Skin epidermis (tissue), 12 donors: ENCODE results near the gene KRT9.
A peak's percentile ranks its signal among the peaks of the same experiment; 100 is the strongest.
"Not testable (repeated sequence)": the region's sequence is repeated elsewhere in the genome, so short reads cannot be mapped to it uniquely, and the experiment has no call there.

Experiments used
- H3K27ac ChIP-seq, 21 experiments: fragments of 200-600 bp; sonication (generic) in 11 of 21; one replicate each; pipeline ENCODE4 v1.5.0; 2020; ENCODE audit warnings: mild to moderate bottlenecking in 3 of 21, inconsistent platforms in 2 of 21, moderate library complexity in 2 of 21
- H3K4me3 ChIP-seq, 7 experiments: fragments of 200-600 bp; sonication (generic) in 2 of 7; one replicate each; pipeline ENCODE4 v1.5.0; 2020; ENCODE audit warnings: inconsistent platforms in 2 of 7, mild to moderate bottlenecking in 2 of 7, moderate library complexity in 1 of 7

The KRT9 gene, protein sequence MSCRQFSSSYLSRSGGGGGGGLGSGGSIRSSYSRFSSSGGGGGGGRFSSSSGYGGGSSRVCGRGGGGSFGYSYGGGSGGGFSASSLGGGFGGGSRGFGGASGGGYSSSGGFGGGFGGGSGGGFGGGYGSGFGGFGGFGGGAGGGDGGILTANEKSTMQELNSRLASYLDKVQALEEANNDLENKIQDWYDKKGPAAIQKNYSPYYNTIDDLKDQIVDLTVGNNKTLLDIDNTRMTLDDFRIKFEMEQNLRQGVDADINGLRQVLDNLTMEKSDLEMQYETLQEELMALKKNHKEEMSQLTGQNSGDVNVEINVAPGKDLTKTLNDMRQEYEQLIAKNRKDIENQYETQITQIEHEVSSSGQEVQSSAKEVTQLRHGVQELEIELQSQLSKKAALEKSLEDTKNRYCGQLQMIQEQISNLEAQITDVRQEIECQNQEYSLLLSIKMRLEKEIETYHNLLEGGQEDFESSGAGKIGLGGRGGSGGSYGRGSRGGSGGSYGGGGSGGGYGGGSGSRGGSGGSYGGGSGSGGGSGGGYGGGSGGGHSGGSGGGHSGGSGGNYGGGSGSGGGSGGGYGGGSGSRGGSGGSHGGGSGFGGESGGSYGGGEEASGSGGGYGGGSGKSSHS

DNA sequence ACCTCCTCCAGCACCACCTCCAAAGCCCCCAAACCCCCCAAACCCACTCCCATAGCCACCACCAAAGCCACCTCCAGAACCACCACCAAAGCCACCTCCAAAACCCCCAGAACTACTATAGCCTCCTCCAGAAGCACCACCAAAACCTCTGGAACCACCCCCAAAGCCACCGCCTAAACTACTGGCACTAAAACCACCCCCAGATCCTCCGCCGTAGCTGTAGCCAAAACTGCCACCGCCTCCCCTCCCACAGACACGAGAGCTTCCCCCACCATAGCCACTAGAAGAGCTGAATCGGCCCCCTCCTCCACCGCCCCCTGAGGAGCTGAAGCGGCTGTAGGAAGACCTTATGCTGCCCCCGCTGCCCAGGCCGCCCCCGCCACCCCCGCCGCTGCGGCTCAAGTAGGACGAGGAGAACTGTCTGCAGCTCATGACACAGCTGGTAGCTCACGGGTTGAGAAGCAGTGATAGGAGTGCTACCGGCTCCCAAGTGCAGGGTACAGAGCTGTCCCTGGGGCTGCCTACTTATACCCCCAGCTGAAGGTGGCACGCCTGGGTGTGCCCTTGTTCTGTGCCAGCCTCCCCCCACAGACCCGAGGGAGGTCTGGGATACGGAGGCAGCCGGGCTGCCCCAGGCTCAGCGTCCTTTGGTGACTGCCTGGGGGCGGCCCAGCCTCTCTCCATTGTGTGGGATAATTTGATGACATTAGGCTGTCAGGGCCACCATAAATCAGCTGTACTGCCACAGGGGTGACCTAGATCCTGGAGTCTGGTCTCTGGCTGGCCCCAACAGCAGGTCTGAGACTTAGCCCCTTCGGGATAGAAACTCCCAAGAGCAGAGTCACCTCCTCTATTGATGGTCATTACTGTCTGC lies at the start of gene KRT9:
TSS of gene KRT9 (minus strand) at position 499 of the 874 bp plus-strand sequence. CDS start at position 432, 67 bp downstream.
- H3K27ac ChIP-seq, result no peak within 1 kb of the TSS
- H3K4me3 ChIP-seq, result no peak within 1 kb of the TSS

GRCh38 chr17:41621435-41621817 lies 49.6 kb upstream of the KRT9 start:
- Histone ChIP-seq H3K4me3 (peak overlapping the region in 2 of 7 experiments; percentile 38 to 41), H3K27ac (peak overlapping the region in 4 of 21 experiments; percentile 78 to 89 (median 83))

DNA sequence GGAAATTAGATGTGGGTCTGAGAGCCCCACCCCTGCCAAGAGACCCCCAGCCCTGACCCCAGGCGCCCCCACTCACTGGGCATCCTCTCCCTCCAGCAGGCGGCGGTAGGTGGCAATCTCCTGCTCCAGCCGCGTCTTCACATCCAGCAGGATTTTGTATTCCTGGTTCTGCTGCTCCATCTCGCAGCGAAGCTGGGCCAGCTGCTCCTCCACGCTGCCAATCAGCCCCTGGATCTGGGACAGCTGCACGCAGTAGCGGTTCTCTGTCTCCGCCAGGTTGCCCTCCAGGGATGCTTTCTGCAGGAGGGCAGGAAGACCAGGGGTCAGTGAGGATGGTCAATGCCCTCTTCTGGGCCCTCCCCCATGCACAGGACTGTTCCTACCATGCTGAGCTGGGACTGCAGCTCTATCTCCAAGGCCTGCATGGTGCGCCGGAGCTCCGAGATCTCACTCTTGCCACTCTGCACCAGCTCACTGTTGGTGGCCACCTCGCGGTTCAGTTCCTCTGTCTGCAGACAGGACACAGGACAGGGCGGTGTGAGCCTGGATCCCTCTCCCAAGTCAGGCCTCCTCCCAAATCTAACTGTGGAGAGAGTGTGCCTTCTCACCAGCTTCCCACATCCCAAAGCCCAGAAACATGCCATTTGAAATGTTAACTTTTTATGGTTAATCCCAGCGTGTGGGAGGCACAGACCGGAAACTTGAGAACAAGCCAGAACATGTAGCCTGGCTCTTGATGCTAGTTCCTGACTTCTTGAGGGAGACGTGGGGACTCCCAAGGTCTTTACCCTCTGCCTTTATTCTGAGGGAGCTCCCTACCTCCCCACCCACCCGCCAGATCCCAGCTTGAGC lies 49.0 kb upstream of the KRT9 start:
- Histone ChIP-seq H3K4me3 (peak overlapping the region in 2 of 7 experiments; percentile 38 to 41), H3K27ac (peak overlapping the region in 4 of 21 experiments; percentile 78 to 89 (median 83))

DNA sequence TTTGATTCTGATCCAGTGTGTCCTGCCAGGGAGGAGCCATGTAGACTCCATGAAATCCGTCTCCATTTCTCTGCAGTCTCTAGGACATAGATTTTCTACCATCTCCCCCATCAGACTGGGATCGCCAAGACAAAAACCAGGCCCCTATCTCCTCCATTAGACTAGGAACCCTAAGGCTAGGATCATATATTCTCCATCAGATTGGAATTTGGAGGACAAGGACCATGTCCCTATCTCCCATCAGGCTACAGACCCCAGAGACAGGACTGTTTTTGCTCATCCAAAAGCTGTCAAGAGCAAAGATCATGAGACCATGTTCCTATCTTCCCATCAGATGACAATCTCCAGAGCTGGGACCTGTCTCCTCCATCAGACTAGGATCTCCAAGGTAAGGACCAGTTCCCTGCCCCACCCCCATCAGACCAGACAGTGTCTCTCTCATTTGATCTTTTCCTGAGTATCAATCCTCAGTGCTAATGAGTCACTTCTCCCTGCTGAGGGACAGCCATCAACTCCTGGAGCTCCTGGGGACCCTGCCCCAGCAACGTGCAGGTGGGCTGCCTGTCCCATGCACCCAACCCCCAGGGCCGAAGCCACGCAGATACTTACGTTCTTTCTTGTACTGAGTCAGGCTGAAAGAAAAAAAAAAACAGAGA lies 48.2 kb upstream of the KRT9 start:
- H3K4me3 ChIP-seq, result peak overlapping the region in 2 of 7 experiments; percentile 38 to 41
- peak overlapping the region in 3 of 21 experiments; percentile 46 to 89 (median 81) for H3K27ac ChIP-seq

DNA sequence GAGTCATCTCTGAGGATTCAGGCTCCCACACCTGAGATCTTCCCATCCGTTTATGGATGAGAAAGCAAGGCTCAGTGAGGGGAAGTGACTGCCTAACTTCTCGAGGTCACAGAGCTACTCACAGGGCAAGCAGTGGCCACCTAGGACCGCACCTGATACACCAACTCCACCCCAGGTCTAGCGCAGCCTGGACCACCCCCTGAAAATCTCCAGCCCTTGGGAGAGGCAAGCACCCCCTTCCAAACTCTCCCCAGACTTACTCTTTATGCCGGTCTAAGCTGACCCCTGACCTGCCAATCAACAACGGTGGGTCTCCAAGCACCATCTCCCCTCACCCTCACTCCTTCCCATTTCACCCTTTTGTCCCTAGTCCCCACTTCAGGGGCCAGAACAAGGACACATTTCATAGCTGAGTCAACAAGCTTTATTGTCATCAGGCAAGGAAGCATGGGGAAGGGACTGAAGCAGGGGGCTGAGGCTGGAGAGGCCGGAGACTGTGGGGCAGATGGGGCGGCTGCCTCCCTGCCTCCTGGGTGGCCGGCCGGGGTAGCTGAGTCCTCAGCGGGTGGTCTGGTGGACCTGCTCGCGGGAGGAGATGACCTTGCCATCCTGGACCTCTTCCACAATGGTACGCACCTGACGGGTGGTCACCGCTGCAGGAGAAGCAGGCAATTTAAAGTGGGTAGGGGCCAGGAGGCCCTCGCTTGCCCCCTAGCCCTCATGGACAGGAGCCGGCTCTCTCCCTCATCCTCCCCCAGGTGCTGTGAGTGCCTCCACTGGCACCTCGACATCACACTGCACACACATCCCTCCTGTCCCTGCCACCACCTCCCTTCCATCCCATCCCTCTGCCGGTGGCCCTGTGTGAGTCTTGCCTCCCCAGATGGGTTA lies 47.4 kb upstream of the KRT9 start:
- H3K4me3 ChIP-seq, result peak overlapping the region in 1 of 7 experiments; percentile 38
- H3K27ac ChIP-seq, result peak overlapping the region in 2 of 21 experiments; percentile 46 to 89

DNA sequence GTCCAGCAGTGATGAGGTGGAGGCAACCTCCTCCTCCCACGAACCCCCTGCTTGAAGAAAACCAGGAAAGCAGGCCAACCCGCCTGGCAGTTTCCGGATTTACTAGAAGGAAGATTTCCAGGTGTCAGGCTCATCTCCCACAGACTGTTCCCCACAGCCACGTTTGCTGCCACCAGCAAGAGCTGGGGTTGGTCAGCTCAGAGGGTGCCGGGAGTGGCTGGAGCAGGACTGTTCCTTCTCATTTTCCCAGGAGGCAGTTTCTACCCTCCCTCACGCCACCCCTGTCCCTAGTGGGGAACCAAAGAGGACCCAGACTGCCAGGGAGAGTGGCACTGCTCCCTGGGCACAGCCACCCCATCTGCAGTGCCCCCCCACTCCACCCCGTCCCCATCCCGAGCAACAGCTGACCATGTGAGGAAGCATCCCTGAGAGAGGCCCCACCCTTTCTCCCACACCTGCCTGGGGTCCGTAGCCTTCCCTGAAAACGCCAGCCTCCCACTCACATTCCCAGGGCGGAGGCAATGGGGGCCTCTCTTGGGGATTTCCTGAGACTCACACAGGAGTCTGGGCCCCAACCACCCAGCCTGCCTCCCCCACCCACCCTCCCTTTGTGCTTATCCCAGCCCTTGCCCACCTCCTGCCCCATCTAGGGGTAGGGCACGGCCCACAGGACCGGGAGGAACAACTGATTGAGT lies 46.6 kb upstream of the KRT9 start:
- peak overlapping the region in 1 of 7 experiments; percentile 38 for H3K4me3 ChIP-seq
- peak overlapping the region in 3 of 21 experiments; percentile 2 to 89 (median 46) for H3K27ac ChIP-seq

DNA sequence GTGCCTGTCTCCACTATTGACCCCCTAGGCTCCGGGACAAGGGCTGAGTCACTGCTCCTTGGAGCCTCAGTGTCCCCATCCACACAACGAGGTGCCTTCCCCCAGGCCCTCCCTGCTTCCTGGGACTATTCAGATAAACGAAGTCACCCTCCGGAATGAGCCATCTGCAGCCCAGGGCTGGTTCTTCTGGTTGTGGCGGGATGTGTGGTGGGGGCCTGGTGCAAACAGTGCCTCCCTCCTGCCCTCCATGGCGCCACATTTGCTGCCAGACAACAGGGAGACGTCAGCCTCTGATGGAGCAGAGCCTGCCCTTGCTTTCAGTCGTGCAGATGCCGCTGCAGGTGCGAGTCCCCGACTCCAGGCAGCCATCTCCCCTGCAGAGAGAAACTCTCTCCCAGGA lies 45.8 kb upstream of the KRT9 start:
- Histone ChIP-seq H3K4me3 (no peak overlapping the region), H3K27ac (peak overlapping the region in 3 of 21 experiments; percentile 17 to 89 (median 46))

DNA sequence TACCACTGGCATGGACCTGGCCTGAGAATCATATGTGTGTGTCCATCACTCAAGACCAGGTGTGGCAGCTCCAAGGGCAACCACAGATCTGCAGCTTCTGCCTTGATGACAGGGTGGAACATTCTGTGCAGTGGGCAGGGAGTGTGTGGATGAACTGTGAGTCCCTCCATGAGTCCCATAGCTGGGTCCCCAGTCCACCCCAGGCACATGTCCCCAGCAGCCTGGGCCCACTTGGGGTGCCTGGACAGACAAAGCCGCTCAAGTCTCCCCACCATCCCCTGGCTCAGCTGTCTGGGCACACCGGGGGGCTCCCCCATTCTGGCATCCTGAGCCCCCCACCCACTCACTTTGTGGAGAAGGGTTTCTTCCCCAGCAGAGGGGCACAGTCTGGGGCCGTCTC lies 45.3 kb upstream of the KRT9 start:
- Histone ChIP-seq H3K4me3 (no peak overlapping the region), H3K27ac (peak overlapping the region in 2 of 21 experiments; percentile 17 to 89)

- H3K27ac ChIP-seq, result peak overlapping the region in 1 of 21 experiments; percentile 44
- H3K4me3 ChIP-seq, result not testable (repeated sequence)
These were observed 44.6 kb upstream of the KRT9 start for GRCh38 chr17:41616486-41616885.

GRCh38 chr17:41615454-41615853 lies 43.6 kb upstream of the KRT9 start:
- no peak overlapping the region for H3K4me3 ChIP-seq
- H3K27ac ChIP-seq, result peak overlapping the region in 2 of 21 experiments; percentile 16 to 44

DNA sequence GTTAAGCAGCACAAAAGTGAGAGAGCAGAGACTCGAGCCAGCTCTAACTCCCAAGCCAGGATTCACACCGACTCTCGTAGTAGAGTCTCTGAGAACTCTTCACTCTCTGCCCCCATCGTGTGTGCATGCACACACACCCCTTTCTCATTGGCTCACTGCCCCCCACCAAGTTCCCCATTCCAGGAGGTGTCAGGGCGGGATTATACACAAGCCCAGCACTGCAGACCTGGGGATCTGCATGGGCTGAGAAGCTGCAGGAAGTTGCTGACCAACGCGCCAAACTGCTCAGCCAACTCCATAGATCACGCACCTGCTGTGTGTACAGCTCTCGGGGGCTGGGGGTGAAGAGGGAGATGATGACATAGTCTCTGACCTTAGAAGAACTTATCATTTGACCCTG lies 42.9 kb upstream of the KRT9 start:
- not testable (repeated sequence) for H3K4me3 ChIP-seq, H3K27ac ChIP-seq

- H3K27ac ChIP-seq, result no peak overlapping the region
- H3K4me3 ChIP-seq, result no peak overlapping the region
These were observed 42.2 kb upstream of the KRT9 start for GRCh38 chr17:41614098-41614497.

- Histone ChIP-seq H3K27ac (peak overlapping the region in 7 of 21 experiments; percentile 14 to 84 (median 43)), H3K4me3 (no peak overlapping the region)
These were observed 41.6 kb upstream of the KRT9 start for GRCh38 chr17:41613277-41614082.

- Histone ChIP-seq H3K4me3 (peak within 1 kb of the TSS in 6 of 7 experiments; percentile 4 to 45 (median 24)), H3K27ac (peak within 1 kb of the TSS in 10 of 21 experiments; percentile 14 to 84 (median 42))
These were observed 40.7 kb upstream of the KRT9 start, which contains the start of gene KRT16 for GRCh38 chr17:41612376-41613160. TSS of gene KRT16 (minus strand) at chr17:41612767. CDS start at chr17:41612688, 79 bp downstream.
